Measurements from ENCODE around the gene SMPDL3A. TPM values are rescaled to one million over a fixed set of nuclear protein-coding genes. Genes with fewer than 3 reads are reported as not detected.

Gene SMPDL3A
- polyA plus RNA-seq, 12 donors, result 9.7 to 30.1 (median 18.1) TPM; not detected in 1

DNA sequence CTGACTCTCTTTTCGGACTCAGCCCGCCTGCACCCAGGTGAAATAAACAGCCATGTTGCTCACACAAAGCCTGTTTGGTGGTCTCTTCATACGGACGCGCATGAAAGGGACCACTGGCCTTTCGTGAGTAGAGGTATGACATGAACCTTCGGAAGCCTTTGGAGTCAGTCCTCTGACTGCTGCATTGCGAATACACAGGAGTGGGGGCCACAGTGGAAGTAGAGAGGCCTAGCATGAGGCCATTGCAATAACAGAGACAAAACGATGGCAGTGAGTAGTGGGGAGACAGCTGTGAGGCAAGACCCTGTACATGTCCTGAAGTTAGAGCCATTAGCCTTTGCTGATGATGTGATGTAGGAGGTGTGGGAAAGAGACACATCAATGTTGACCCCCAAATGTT lies 56.4 kb downstream of the SMPDL3A start:
- no peak for DNase-seq

DNA sequence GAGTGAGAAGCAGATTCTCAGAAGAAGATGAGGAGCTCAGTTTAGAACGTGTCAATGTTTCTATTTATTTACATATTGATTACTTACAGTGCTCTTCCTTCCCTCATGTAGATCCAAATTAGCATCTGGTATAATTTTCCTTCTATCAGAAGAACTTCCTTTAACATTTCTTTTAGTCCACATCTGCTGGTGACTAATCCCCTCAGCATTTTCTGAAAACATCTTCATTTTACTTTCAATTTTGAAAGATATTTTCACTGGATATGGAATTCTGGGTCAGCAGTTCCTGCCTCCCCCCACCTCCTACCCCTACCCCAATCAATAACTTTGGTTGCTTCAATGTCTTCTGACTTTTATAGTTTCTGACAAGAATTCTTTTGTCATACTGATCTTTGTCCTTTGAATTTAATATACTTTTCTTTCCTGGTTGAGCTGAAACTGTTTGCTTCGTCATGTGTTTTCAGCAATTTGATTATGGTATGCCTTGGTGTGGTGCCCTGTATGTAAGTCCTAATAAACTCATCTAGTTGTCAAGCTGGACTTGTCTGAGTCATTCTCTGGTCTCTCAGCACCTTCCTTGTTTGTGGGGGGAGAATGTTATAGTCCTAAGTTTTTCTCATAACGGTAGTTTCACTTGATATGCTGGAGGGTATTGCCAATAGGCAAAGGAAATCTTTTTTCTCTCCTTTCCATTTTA lies 57.0 kb downstream of the SMPDL3A start:
- DNase-seq, result no peak

GRCh38 chr6:122853259-122853995 lies 64.4 kb downstream of the SMPDL3A start:
- no peak for DNase-seq

Other genes starting within 250 kb of the SMPDL3A start
- gene PKIB, start 178.9 kb upstream of the SMPDL3A start, polyA plus RNA-seq (ENCODE audit: insufficient read length in 12 of 12), result 1 to 10 TPM in 10 of 12 donors, not detected in 2; 1.1 to 6.9 (median 1.8) TPM
- 10 to 100 TPM in 3 of 12 donors, 1 to 10 TPM in 5, under 1 TPM in 3, not detected in 1; 0.42 to 18.0 (median 2.9) TPM for gene FABP7, start 9.5 kb upstream of the SMPDL3A start, polyA plus RNA-seq (ENCODE audit: insufficient read length in 12 of 12)
- gene CLVS2, start 207.0 kb downstream of the SMPDL3A start, polyA plus RNA-seq (ENCODE audit: insufficient read length in 12 of 12), result 1 to 10 TPM in 2 of 12 donors, under 1 TPM in 9, not detected in 1; 0.32 to 2.9 (median 0.74) TPM

All from muscle of arm (tissue), 12 donors.